GM12878 (cell line): ENCODE measurements around the gene SLC30A4.

ENCODE experiments used
- ASH2L ChIP-seq: fragments of 300-600, 200-600 bp; sonication (generic); IDR thresholded peaks from 2 replicates; pipeline ENCODE4 v1.6.1; 2017; ENCODE audit warnings: low read depth, mild to moderate bottlenecking, borderline replicate concordance
- CTCF ChIP-seq, 3 experiments: IDR thresholded peaks in 2 of 3; conservative IDR thresholded peaks in 1 of 3; 2 replicates each; pipeline ENCODE4 v1.5.1; 2011; ENCODE audit warnings: low read depth in 3 of 3, low read length in 3 of 3, mild to moderate bottlenecking in 3 of 3, control low read depth in 2 of 3, moderate library complexity in 2 of 3, inconsistent platforms in 1 of 3, mixed read lengths in 1 of 3; ENCODE audit not compliant: control insufficient read depth in 2 of 3, insufficient read depth in 1 of 3; ENCODE audit errors: extremely low read depth in 1 of 3
- SMARCA5 ChIP-seq: fragments of 450-650 bp; IDR thresholded peaks from 2 replicates; pipeline ENCODE4 v1.6.1; 2017; ENCODE audit warnings: mild to moderate bottlenecking

DNA sequence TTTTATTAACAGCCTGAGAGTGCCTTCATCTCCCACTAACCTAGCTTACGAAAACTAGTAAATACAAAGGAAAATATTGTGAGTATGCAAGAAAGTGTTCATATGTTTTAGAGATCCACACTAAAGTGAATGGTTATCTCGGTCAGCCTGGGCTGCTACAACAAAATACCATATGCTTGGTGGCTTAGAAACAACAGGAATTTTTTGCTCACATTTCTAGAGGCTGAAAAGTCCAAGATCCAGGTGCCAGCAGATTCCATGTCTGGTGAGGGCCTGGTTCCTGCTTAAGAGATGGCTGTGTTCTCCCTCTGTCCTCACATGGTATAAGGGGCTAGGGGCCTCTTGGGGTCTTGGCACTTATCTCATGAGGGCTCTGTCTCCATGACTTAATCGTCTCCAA, 20.5 kb upstream of the SLC30A4 start:
- no peak for TF ChIP-seq SMARCA5
- TF ChIP-seq CTCF (IDR thresholded peaks at IDR 0.05 in 2 of 3, conservative IDR thresholded peaks at IDR 0.05 in 1 of 3; ENCODE audit: control insufficient read depth in 2 of 3, extremely low read depth in 1 of 3, insufficient read depth in 1 of 3, low read depth in 3 of 3, low read length in 3 of 3): no peak
- no peak for TF ChIP-seq ASH2L
